Karpas-422 (cell line): ENCODE results near the gene ANXA7. TPM values are rescaled to one million over a fixed set of nuclear protein-coding genes. Genes with fewer than 3 reads are reported as not detected.
"Not testable (repeated sequence)": the region's sequence is repeated elsewhere in the genome, so short reads cannot be mapped to it uniquely, and the experiment has no call there.

Experiments used
- DNase-seq: peaks from one replicate; pipeline ENCODE4 v3.0.0-alpha.2; 2015
- H2AFZ ChIP-seq: fragments of 200-600 bp; sonication (generic); 2 replicates; pipeline ENCODE4 v1.6.1; 2014; ENCODE audit warnings: antibody characterized with exemption, low read length, mixed read lengths
- H3K27ac ChIP-seq: fragments of 200-600 bp; sonication (generic); 2 replicates; pipeline ENCODE4 v1.5.1; 2014; ENCODE audit warnings: mild to moderate bottlenecking, low read length, moderate library complexity
- H3K27me3 ChIP-seq: fragments of 200-600 bp; sonication (generic); 2 replicates; pipeline ENCODE4 v1.6.1; 2014; ENCODE audit warnings: low read length, mixed read lengths
- H3K36me3 ChIP-seq: fragments of 200-600 bp; sonication (generic); 2 replicates; pipeline ENCODE4 v1.6.1; 2014; ENCODE audit warnings: low read length, mixed read lengths; ENCODE audit not compliant: insufficient read depth
- H3K4me1 ChIP-seq: fragments of 200-600 bp; sonication (generic); 2 replicates; pipeline ENCODE4 v1.6.1; 2014; ENCODE audit warnings: mild to moderate bottlenecking, low read length, mixed read lengths
- H3K4me2 ChIP-seq: fragments of 200-600 bp; sonication (generic); 2 replicates; pipeline ENCODE4 v1.6.1; 2014; ENCODE audit warnings: low read length, low read depth, mild to moderate bottlenecking; ENCODE audit not compliant: poor library complexity, severe bottlenecking
- H3K4me3 ChIP-seq: fragments of 200-600 bp; sonication (generic); 2 replicates; pipeline ENCODE4 v1.5.1; 2014; ENCODE audit warnings: mild to moderate bottlenecking, antibody characterized with exemption, low read length, mixed read lengths
- H3K79me2 ChIP-seq: fragments of 200-600 bp; sonication (generic); 2 replicates; pipeline ENCODE4 v1.6.1; 2014; ENCODE audit warnings: mild to moderate bottlenecking, low read length, mixed read lengths
- H3K9ac ChIP-seq: fragments of 200-600 bp; sonication (generic); 2 replicates; pipeline ENCODE4 v1.6.0; 2014; ENCODE audit warnings: low read length
- H3K9me2 ChIP-seq: fragments of 200-600 bp; sonication (generic), shearing (Covaris generic); replicated peaks from 2 replicates; pipeline ENCODE4 v1.6.0; 2014; ENCODE audit warnings: mild to moderate bottlenecking, low read length, moderate library complexity; ENCODE audit not compliant: insufficient read depth
- H3K9me3 ChIP-seq: fragments of 300-700, 200-600 bp; sonication (generic); 2 replicates; pipeline ENCODE4 v1.6.1; 2014; ENCODE audit warnings: low read length, mixed read lengths
- H4K20me1 ChIP-seq: fragments of 200-600 bp; sonication (generic); 2 replicates; pipeline ENCODE4 v1.6.1; 2014; ENCODE audit warnings: mild to moderate bottlenecking, antibody characterized with exemption, low read length, low read depth; ENCODE audit not compliant: insufficient read depth
- small RNA-seq: library from RNA; depleted of rRNA; stranded (forward); fragments of <200 nt; gene quantifications from one replicate; pipeline ENCODE3, GENCODE V24; 2014
- total RNA-seq: library from RNA; depleted of rRNA; stranded (reverse); fragments of >200 nt; shearing (Covaris generic); gene quantifications from 2 replicates; pipeline ENCODE4 v1.2.3, GENCODE V29; 2014; ENCODE audit warnings: low replicate concordance; rRNA removed

The ANXA7 gene
- total RNA-seq, 1 experiment from 2014 or later = 90.9 TPM

- H2AFZ ChIP-seq, H3K27ac ChIP-seq, H3K4me3 ChIP-seq, DNase-seq, H3K27me3 ChIP-seq, H3K36me3 ChIP-seq, H3K9ac ChIP-seq, H4K20me1 ChIP-seq, H3K9me2 ChIP-seq, H3K4me2 ChIP-seq, H3K79me2 ChIP-seq, H3K4me1 ChIP-seq, H3K9me3 ChIP-seq: not testable (repeated sequence)
Measured at GRCh38 chr10:73328523-73328922, 85.3 kb downstream of the ANXA7 start.

DNA sequence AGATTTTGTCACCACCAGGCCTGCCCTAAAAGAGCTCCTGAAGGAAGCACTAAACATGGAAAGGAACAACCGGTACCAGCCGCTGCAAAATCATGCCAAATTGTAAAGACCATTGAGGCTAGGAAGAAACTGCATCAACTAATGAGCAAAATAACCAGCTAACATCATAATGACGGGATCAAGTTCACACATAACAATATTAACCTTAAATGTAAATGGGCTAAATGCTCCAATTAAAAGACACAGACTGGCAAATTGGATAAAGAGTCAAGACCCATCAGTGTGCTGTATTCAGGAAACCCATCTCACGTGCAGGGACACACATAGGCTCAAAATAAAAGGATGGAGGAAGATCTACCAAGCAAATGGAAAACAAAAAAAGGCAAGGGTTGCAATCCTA, 88.6 kb downstream of the ANXA7 start:
- not testable (repeated sequence) for H2AFZ ChIP-seq, H3K27me3 ChIP-seq, H3K4me1 ChIP-seq, H3K27ac ChIP-seq, H3K9me2 ChIP-seq, H3K79me2 ChIP-seq, H4K20me1 ChIP-seq, H3K9ac ChIP-seq, H3K4me2 ChIP-seq, H3K36me3 ChIP-seq, H3K4me3 ChIP-seq, H3K9me3 ChIP-seq, DNase-seq

Small RNA genes within 50 kb of the gene (small RNA-seq; reads per million reads assigned to genes)
- gene RF00019 = not detected

Other genes starting within 250 kb of the ANXA7 start
- gene ECD, start 246.1 kb downstream of the ANXA7 start, total RNA-seq = 21.9 and 36.8 TPM in 2 replicates
- gene FAM149B1, start 245.9 kb downstream of the ANXA7 start, total RNA-seq = 18.7 and 31.5 TPM in 2 replicates
- 31.7 and 44.1 TPM in 2 replicates for gene DNAJC9, start 166.8 kb downstream of the ANXA7 start, total RNA-seq
- gene MRPS16, start 161.4 kb downstream of the ANXA7 start, total RNA-seq = 78.2 and 88.2 TPM in 2 replicates
- 14.2 and 14.4 TPM in 2 replicates for gene CFAP70, start 55.2 kb downstream of the ANXA7 start, total RNA-seq
- 2.7 and 5.7 TPM in 2 replicates for gene MSS51, start 19.5 kb upstream of the ANXA7 start, total RNA-seq
- 24.1 and 51.0 TPM in 2 replicates for gene PPP3CB, start 82.0 kb upstream of the ANXA7 start, total RNA-seq
- gene USP54, start 177.3 kb upstream of the ANXA7 start, total RNA-seq = 8.2 and 10.7 TPM in 2 replicates
- gene MYOZ1, start 227.4 kb upstream of the ANXA7 start, total RNA-seq = not detected in 2 replicates
- gene SYNPO2L, start 242.0 kb upstream of the ANXA7 start, total RNA-seq = not detected in 2 replicates